GM12892 (cell line): ENCODE results near the gene RSAD1.

ENCODE experiments used
- POLR2A ChIP-seq: IDR thresholded peaks from 2 replicates; pipeline ENCODE4 v1.6.1; 2011; ENCODE audit warnings: low read depth, low read length, control low read depth
- POLR2AphosphoS5 ChIP-seq: IDR thresholded peaks from 2 replicates; pipeline ENCODE4 v1.6.1; 2011; ENCODE audit warnings: low read depth, low read length, control low read depth

GRCh38 chr17:50524838-50525237 is 46.2 kb downstream of the RSAD1 start:
- TF ChIP-seq POLR2A (no peak), POLR2AphosphoS5 (no peak)
